ENCODE measurements around the gene PRKCE. TPM values are rescaled to one million over a fixed set of nuclear protein-coding genes. Genes with fewer than 3 reads are reported as not detected.

Gene PRKCE
- total RNA-seq, 1 experiment from 2014 or later = 14.8 TPM

- no peak for DNase-seq (ENCODE audit: low read depth, low spot score)
- ATAC-seq = no peak
- ChIA-PET CTCF (no interaction called here), RAD21 (ENCODE audit: low non-redundant PET in 1 of 2, low total read pairs in 2 of 2, uncharacterized antibody in 2 of 2, unreplicated experiment in 2 of 2) (no interaction called here), POLR2A (no interaction called here)
- no TSS peak for BruUV-seq (replicated peaks)
- Histone ChIP-seq H3K9me3 (ENCODE audit: control insufficient read depth in 1 of 2, insufficient read depth in 1 of 2, low read depth in 1 of 2, low read length in 2 of 2) (no peaks in the 10 kb centered on the region), H2AFZ (ENCODE audit: low read depth, low read length, poor library complexity, severe bottlenecking) (no peak overlapping the region), H3K9me2 (ENCODE audit: insufficient read depth) (no peaks in the 10 kb centered on the region), H3K27me3 (ENCODE audit: insufficient read depth, low read length) (no peaks in the 10 kb centered on the region), H3K4me3 (replicated peaks in 1 of 2; ENCODE audit: low read depth in 1 of 2, low read length in 2 of 2) (no peak overlapping the region), H3K9ac (ENCODE audit: low read length) (no peak overlapping the region), H3K4me1 (ENCODE audit: control insufficient read depth in 1 of 2, insufficient read depth in 2 of 2, low read length in 2 of 2) (no peaks in the 10 kb centered on the region), H3K4me2 (ENCODE audit: low read length) (no peak overlapping the region), H3K79me2 (ENCODE audit: insufficient read depth, low read length) (peaks cover 3% of the 10 kb centered on the region; the same call in 1 of the 2 replicates), H3K27ac (ENCODE audit: low read depth, low read length) (no peak overlapping the region), H3K36me3 (ENCODE audit: control insufficient read depth in 1 of 2, insufficient read depth in 2 of 2, low read length in 2 of 2) (no peaks in the 10 kb centered on the region), H4K20me1 (ENCODE audit: insufficient read depth) (peaks cover 3% of the 10 kb centered on the region; the same call in 1 of the 2 replicates)
- intact Hi-C loops (cut with micrococcal nuclease) = no loop called here
- TF ChIP-seq REST (IDR thresholded peaks at IDR 0.05; ENCODE audit: low read depth) (no peak), JUND (IDR thresholded peaks at IDR 0.05) (no peak), FOSL1 (IDR thresholded peaks at IDR 0.05; ENCODE audit: low read depth) (no peak), SRF (IDR thresholded peaks at IDR 0.05; ENCODE audit: low read depth) (no peak), EZH2phosphoT487 (IDR thresholded peaks at IDR 0.05; ENCODE audit: borderline replicate concordance) (no peak), CBX3 (IDR thresholded peaks at IDR 0.05; ENCODE audit: low read depth) (no peak), ATF3 (IDR thresholded peaks at IDR 0.05) (no peak), SP1 (IDR thresholded peaks at IDR 0.05; ENCODE audit: low read depth) (no peak), EGR1 (IDR thresholded peaks at IDR 0.05; ENCODE audit: low read depth) (no peak), CTCF (IDR thresholded peaks at IDR 0.05 in 2 of 3, conservative IDR thresholded peaks at IDR 0.05 in 1 of 3; ENCODE audit: borderline replicate concordance in 1 of 3, insufficient read depth in 1 of 3, low read depth in 2 of 3, low read length in 2 of 3) (no peak), RAD21 (IDR thresholded peaks at IDR 0.05; ENCODE audit: low read depth) (no peak), YY1 (IDR thresholded peaks at IDR 0.05; ENCODE audit: extremely low read depth, insufficient replicate concordance, low read depth, low read length) (no peak), ELF1 (IDR thresholded peaks at IDR 0.05; ENCODE audit: borderline replicate concordance, low read depth) (no peak), EZH2 (IDR thresholded peaks at IDR 0.05) (no peak), MAX (IDR thresholded peaks at IDR 0.05) (no peak), TCF7L2 (IDR thresholded peaks at IDR 0.05; ENCODE audit: borderline replicate concordance, extremely low read depth, insufficient read depth, insufficient read length) (no peak), POLR2AphosphoS5 (IDR thresholded peaks at IDR 0.05; ENCODE audit: low read depth, low read length) (no peak), ZFX (IDR thresholded peaks at IDR 0.05) (no peak), CEBPB (IDR thresholded peaks at IDR 0.05; ENCODE audit: low read depth) (no peak)
Observed at GRCh38 chr2:45802499-45803138, 151.1 kb downstream of the PRKCE start.
